Measurements from ENCODE around the gene EME1.
A peak's percentile ranks its signal among the peaks of the same experiment; 100 is the strongest.
"Not testable (repeated sequence)": the region's sequence is repeated elsewhere in the genome, so short reads cannot be mapped to it uniquely, and the experiment has no call there.

EME1 gene

GRCh38 chr17:50425682-50426471, 52.8 kb downstream of the EME1 start, which contains the start of gene ACSF2:
Gene ACSF2 (plus strand): TSS chr17:50426218. CDS start chr17:50426262, 44 bp downstream.
- DNase-seq (ENCODE audit: low read depth in 2 of 2): peak in 1 of 2 experiments; percentile 20

GRCh38 chr17:50426472-50426782, 53.4 kb downstream of the EME1 start:
- DNase-seq (ENCODE audit: low read depth in 2 of 2): no peak

GRCh38 chr17:50426814-50427787, 54.1 kb downstream of the EME1 start:
- DNase-seq (ENCODE audit: low read depth in 2 of 2): no peak

GRCh38 chr17:50428126-50428525, 55.1 kb downstream of the EME1 start:
- DNase-seq (ENCODE audit: low read depth in 2 of 2): not testable (repeated sequence)

GRCh38 chr17:50428831-50429424, 55.9 kb downstream of the EME1 start:
- DNase-seq (ENCODE audit: low read depth in 2 of 2): no peak

- no peak for DNase-seq (ENCODE audit: low read depth in 2 of 2)
Measured at GRCh38 chr17:50429793-50430192, 56.8 kb downstream of the EME1 start.

Measured in fibroblast of skin of left quadriceps (primary cell).